Measurements from ENCODE around the gene LMTK2.

DNA sequence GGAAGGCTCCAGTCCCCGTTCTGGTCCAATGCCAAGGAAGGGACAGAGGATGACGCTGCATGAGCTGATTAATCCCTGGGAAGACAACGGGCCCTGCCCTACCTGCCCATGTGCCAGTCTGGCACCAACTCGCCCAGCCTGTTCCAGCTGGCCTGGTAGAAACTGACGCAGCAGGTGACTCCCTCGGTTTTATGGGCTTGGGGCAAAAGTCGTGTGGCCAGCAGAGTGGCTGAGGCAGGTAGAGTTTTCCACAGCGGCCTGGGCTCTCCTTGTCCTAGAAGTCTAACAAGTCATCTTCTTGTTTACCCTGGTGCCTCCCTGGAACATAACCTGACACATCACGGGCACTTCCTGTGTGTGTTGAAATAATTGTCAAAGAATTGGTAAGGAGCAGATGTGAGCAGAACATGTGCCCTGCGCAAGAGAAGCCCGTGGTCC lies 20.4 kb upstream of the LMTK2 start:
- TF ChIP-seq TAF1 (IDR thresholded peaks at IDR 0.05; ENCODE audit: borderline replicate concordance, insufficient read depth, low read length) = no peak
- TF ChIP-seq, protein P1, sequence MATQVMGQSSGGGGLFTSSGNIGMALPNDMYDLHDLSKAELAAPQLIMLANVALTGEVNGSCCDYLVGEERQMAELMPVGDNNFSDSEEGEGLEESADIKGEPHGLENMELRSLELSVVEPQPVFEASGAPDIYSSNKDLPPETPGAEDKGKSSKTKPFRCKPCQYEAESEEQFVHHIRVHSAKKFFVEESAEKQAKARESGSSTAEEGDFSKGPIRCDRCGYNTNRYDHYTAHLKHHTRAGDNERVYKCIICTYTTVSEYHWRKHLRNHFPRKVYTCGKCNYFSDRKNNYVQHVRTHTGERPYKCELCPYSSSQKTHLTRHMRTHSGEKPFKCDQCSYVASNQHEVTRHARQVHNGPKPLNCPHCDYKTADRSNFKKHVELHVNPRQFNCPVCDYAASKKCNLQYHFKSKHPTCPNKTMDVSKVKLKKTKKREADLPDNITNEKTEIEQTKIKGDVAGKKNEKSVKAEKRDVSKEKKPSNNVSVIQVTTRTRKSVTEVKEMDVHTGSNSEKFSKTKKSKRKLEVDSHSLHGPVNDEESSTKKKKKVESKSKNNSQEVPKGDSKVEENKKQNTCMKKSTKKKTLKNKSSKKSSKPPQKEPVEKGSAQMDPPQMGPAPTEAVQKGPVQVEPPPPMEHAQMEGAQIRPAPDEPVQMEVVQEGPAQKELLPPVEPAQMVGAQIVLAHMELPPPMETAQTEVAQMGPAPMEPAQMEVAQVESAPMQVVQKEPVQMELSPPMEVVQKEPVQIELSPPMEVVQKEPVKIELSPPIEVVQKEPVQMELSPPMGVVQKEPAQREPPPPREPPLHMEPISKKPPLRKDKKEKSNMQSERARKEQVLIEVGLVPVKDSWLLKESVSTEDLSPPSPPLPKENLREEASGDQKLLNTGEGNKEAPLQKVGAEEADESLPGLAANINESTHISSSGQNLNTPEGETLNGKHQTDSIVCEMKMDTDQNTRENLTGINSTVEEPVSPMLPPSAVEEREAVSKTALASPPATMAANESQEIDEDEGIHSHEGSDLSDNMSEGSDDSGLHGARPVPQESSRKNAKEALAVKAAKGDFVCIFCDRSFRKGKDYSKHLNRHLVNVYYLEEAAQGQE (IDR thresholded peaks at IDR 0.05; ENCODE audit: insufficient read depth in 1 of 2, low read depth in 2 of 2, low read length in 2 of 2) = no peak
- TF ChIP-seq POLR2AphosphoS5 (IDR thresholded peaks at IDR 0.05; ENCODE audit: low read depth, low read length) = no peak
